ENCODE results near the gene OASL.

- no peak for TF ChIP-seq POLR2AphosphoS5 (IDR thresholded peaks at IDR 0.05; ENCODE audit: low read depth, low read length)
- TF ChIP-seq TAF1 (IDR thresholded peaks at IDR 0.05; ENCODE audit: borderline replicate concordance, insufficient read depth, low read length): no peak
- no peak for TF ChIP-seq REST (IDR thresholded peaks at IDR 0.05; ENCODE audit: insufficient read depth in 1 of 2, low read depth in 2 of 2, low read length in 2 of 2)
- no peak for TF ChIP-seq SIN3A (IDR thresholded peaks at IDR 0.05; ENCODE audit: borderline replicate concordance, insufficient read depth, low read length)
Measured at GRCh38 chr12:121033625-121034349, 5.3 kb downstream of the OASL start.

All from PFSK-1 (cell line).